Spleen (tissue), 11 donors: Measurements from ENCODE around the gene ZNF311. TPM values are rescaled to one million over a fixed set of nuclear protein-coding genes. Genes with fewer than 3 reads are reported as not detected.

Experiments
- DNase-seq: peaks from one replicate; pipeline ENCODE4 v3.0.0-alpha.2; 2020
- H3K27ac ChIP-seq, 8 donors: fragments of 200-600 bp; sonication (generic) in 7 of 8; 1 replicate in 4 of 8; 2 replicates in 4 of 8; pipeline versions ENCODE4 v1.5.0 to v1.8.0; 2016 to 2021; ENCODE audit warnings: inconsistent platforms in 4 of 8, mild to moderate bottlenecking in 4 of 8, moderate library complexity in 1 of 8
- H3K27me3 ChIP-seq, 7 donors: fragments of 200-600 bp; sonication (generic) in 6 of 7; replicated peaks in 1 of 7; 1 replicate in 4 of 7; 2 replicates in 3 of 7; pipeline versions ENCODE4 v1.5.0 to v1.8.0; 2016 to 2021; ENCODE audit warnings: inconsistent platforms in 3 of 7, mild to moderate bottlenecking in 1 of 7
- H3K36me3 ChIP-seq, 6 donors: fragments of 200-600 bp; sonication (generic) in 5 of 6; 1 replicate in 4 of 6; 2 replicates in 2 of 6; pipeline versions ENCODE4 v1.5.0 to v1.8.0; 2016 to 2021; ENCODE audit warnings: inconsistent platforms in 2 of 6
- H3K4me1 ChIP-seq, 6 donors: fragments of 200-600 bp; sonication (generic) in 5 of 6; 1 replicate in 3 of 6; 2 replicates in 3 of 6; pipeline versions ENCODE4 v1.5.0 to v1.8.0; 2016 to 2021; ENCODE audit warnings: inconsistent platforms in 3 of 6
- H3K4me3 ChIP-seq, 8 donors: fragments of 200-600 bp; sonication (generic) in 7 of 8; 1 replicate in 4 of 8; 2 replicates in 4 of 8; pipeline versions ENCODE4 v1.5.0 to v1.8.0; 2016 to 2021; ENCODE audit warnings: inconsistent platforms in 4 of 8, mild to moderate bottlenecking in 4 of 8, moderate library complexity in 2 of 8
- H3K9me3 ChIP-seq, 8 donors: fragments of 200-600 bp; sonication (generic) in 7 of 8; 1 replicate in 4 of 8; 2 replicates in 4 of 8; pipeline versions ENCODE4 v1.5.0 to v1.8.0; 2016 to 2021; ENCODE audit warnings: inconsistent platforms in 4 of 8
- POLR2A ChIP-seq, 3 donors: fragments of 450-650 bp; IDR thresholded peaks; one replicate each; pipeline ENCODE4 v1.5.1; 2017; ENCODE audit warnings: antibody characterized with exemption in 3 of 3, mild to moderate bottlenecking in 1 of 3
- POLR2AphosphoS5 ChIP-seq, 3 donors: sonication (generic); formaldehyde crosslinking; IDR thresholded peaks; one replicate each; pipeline ENCODE4 v1.5.1; 2017; ENCODE audit warnings: antibody characterized with exemption in 3 of 3
- WGBS, 5 donors: extraction: QIAGEN DNeasy Blood & Tissue Kit in 3 of 5; methylation state at CpG; one replicate each; pipeline versions ENCODE4 v1.1.5 to v1.1.7; 2013 to 2018; 5-methylcytosine and 5-hydroxymethylcytosine counted together
- intact Hi-C: fragments of 100-400 bp; cut with DNase I; formaldehyde crosslinking; loops from one replicate; pipeline ENCODE4 v1.15.0; 2023; ENCODE audit warnings: low total_unique reads
- polyA plus RNA-seq, 3 donors: library from polyadenylated mRNA; stranded (reverse); fragments of 200-250 nt; gene quantifications; one replicate each; pipeline ENCODE4 v1.2.1, GENCODE V29; 2013
- total RNA-seq, 7 donors: library from RNA; depleted of rRNA in 3 of 7; stranded (reverse); fragments of >200 nt in 3 of 7; fragmentation: NEBNext Ultra II Directional in 4 of 7; extraction: Animal tissue kit (Norgen Biotek cat#: 25700) in 4 of 7; gene quantifications; one replicate each; pipeline versions ENCODE4 v1.1.0 to v1.2.1, GENCODE V29; 2016 to 2021
- TF ChIP-seq, protein P1 (sequence below), 11 experiments: fragments of 200-600 bp in 7 of 11; fragments of 450-650 bp in 4 of 11; sonication (generic) in 4 of 11; IDR thresholded peaks in 8 of 11; conservative IDR thresholded peaks in 3 of 11; 1 replicate in 7 of 11; 2 replicates in 4 of 11; pipeline versions ENCODE4 v1.4.0 to v1.8.0; 2016 to 2021; ENCODE audit warnings: antibody characterized with exemption in 11 of 11, inconsistent platforms in 4 of 11, mild to moderate bottlenecking in 1 of 11
- donor health status: healthy with polysubstance abuse.
- donor health status: DM: no; HTN: no; CAD: no; lungs with moderate emphysema.
- donor health status: DM: no; HTN: no; CAD: no.
- donor health status: Bipolar disorder and iron deficiency.
- donor health status: healthy.
- donor health status: DM: no; HTN: no; CAD: no.
- donor health status: DM: yes; HTN: yes; CAD: no.

ZNF311 gene
- total and polyA plus RNA-seq, 10 donors: 0.36 to 2.4 (median 0.86) TPM

- H3K4me3 ChIP-seq: no peak overlapping the region
- H3K27me3 ChIP-seq: peaks cover 0 to 17% (median 0%) of the 10 kb centered on the region in 7 donors
- H3K9me3 ChIP-seq: peaks cover 0 to 12% (median 0%) of the 10 kb centered on the region in 8 donors
- no peak for DNase-seq
- H3K4me1 ChIP-seq: no peaks in the 10 kb centered on the region
- intact Hi-C loops: no loop called here
- no peak for TF ChIP-seq POLR2A (IDR thresholded peaks at IDR 0.05)
- TF ChIP-seq, protein P1, sequence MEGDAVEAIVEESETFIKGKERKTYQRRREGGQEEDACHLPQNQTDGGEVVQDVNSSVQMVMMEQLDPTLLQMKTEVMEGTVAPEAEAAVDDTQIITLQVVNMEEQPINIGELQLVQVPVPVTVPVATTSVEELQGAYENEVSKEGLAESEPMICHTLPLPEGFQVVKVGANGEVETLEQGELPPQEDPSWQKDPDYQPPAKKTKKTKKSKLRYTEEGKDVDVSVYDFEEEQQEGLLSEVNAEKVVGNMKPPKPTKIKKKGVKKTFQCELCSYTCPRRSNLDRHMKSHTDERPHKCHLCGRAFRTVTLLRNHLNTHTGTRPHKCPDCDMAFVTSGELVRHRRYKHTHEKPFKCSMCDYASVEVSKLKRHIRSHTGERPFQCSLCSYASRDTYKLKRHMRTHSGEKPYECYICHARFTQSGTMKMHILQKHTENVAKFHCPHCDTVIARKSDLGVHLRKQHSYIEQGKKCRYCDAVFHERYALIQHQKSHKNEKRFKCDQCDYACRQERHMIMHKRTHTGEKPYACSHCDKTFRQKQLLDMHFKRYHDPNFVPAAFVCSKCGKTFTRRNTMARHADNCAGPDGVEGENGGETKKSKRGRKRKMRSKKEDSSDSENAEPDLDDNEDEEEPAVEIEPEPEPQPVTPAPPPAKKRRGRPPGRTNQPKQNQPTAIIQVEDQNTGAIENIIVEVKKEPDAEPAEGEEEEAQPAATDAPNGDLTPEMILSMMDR (IDR thresholded peaks at IDR 0.05 in 8 of 11, conservative IDR thresholded peaks at IDR 0.05 in 3 of 11): no peak
- no peak for TF ChIP-seq POLR2AphosphoS5 (IDR thresholded peaks at IDR 0.05)
- WGBS, 5 donors: 89 to 95% (median 93%) methylated on average over 8 of the region's 8 CpGs
- no peak overlapping the region for H3K27ac ChIP-seq
- H3K36me3 ChIP-seq: peaks cover 0 to 4% (median 0%) of the 10 kb centered on the region in 6 donors
These were observed 9.9 kb downstream of the ZNF311 start for GRCh38 chr6:28995093-28995650.

DNA sequence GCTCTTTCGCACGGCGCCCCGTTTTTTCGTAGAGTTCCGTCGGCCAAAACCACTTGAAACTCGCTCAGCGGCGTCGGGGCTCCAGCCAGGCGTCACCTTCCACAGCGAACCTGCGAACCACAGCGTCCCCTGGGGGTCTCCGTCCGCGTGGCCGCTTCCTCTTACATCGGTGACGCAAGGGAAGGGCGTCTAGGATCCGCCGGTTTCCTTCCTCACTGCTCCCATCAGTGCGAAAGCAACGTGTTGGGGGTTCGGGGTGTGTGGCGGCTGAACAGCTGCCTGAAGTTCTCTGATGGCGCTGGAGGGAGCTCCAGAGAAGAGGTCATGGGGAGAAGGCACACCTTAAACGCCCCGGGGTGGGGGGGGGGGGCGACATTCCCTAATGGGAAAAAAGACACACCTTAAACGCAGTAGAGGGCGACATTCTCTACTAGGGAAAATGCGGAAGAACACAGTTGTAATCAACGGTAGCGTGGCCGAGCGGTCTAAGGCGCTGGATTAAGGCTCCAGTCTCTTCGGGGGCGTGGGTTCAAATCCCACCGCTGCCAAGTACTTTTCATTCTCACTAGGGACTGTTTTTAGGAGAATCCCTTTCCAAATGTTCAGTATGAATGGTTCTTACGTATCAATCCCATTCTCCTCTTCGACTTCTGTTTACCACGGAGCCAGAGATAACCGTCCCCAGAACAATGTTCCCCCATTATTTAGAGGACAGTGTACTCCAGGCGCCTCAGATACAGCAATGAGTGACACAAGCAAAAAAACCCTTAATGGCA is 16.4 kb downstream of the ZNF311 start:
- Histone ChIP-seq H3K27me3 (peaks cover 0 to 56% (median 0%) of the 10 kb centered on the region in 7 donors), H3K4me1 (peaks cover 0 to 32% (median 9%) of the 10 kb centered on the region in 6 donors), H3K27ac (no peak overlapping the region), H3K4me3 (peak overlapping the region; percentile 8 to 60 (median 20)), H3K36me3 (no peaks in the 10 kb centered on the region), H3K9me3 (peaks cover 0 to 14% (median 0%) of the 10 kb centered on the region in 8 donors)
- DNase-seq: peak; percentile 87
- TF ChIP-seq POLR2AphosphoS5 (IDR thresholded peaks at IDR 0.05) (peak; percentile 38 to 56 (median 48)), POLR2A (IDR thresholded peaks at IDR 0.05) (no peak)
- TF ChIP-seq, protein P1 (IDR thresholded peaks at IDR 0.05 in 8 of 11, conservative IDR thresholded peaks at IDR 0.05 in 3 of 11): peak in 9 of 11 experiments; percentile 13 to 61 (median 40)
- intact Hi-C loops: no loop called here
- 9 to 12% (median 10%) methylated on average over 46 to 48 of the region's 48 CpGs for WGBS, 5 donors

- intact Hi-C loops: no loop called here
- H3K9me3 ChIP-seq: peaks cover 0 to 14% (median 0%) of the 10 kb centered on the region in 8 donors
- peak overlapping the region; percentile 2 to 79 (median 69) for H3K27ac ChIP-seq
- H3K27me3 ChIP-seq: peaks cover 0 to 40% (median 0%) of the 10 kb centered on the region in 7 donors
- WGBS, 5 donors: 11 to 15% (median 13%) methylated on average over 30 to 31 of the region's 31 CpGs
- peak overlapping the region; percentile 20 to 60 (median 30) for H3K4me3 ChIP-seq
- no peaks in the 10 kb centered on the region for H3K36me3 ChIP-seq
- peak; percentile 83 for DNase-seq
- peaks cover 0 to 58% (median 26%) of the 10 kb centered on the region in 6 donors for H3K4me1 ChIP-seq
- TF ChIP-seq POLR2AphosphoS5 (IDR thresholded peaks at IDR 0.05) (peak in 2 of 3 donors; percentile 61 to 70), POLR2A (IDR thresholded peaks at IDR 0.05) (peak in 1 of 3 donors; percentile 36)
- TF ChIP-seq, protein P1 (IDR thresholded peaks at IDR 0.05 in 8 of 11, conservative IDR thresholded peaks at IDR 0.05 in 3 of 11): no peak
These were observed 19.5 kb downstream of the ZNF311 start for GRCh38 chr6:28985462-28986164.
